Neuronal stem cell (in vitro differentiated cells): ENCODE data around the gene NIN.

ENCODE experiments used
- DNase-seq: peaks from one replicate; pipeline ENCODE4 v3.0.0-alpha.2; 2013; ENCODE audit warnings: low spot score
- H2AFZ ChIP-seq: one replicate; pipeline ENCODE4 v1.6.1; 2013; ENCODE audit warnings: mild to moderate bottlenecking, low read length, inconsistent platforms
- H2AK5ac ChIP-seq: 2 replicates; pipeline ENCODE4 v1.6.1; 2013; ENCODE audit warnings: low read depth, mild to moderate bottlenecking, inconsistent platforms, low read length, moderate library complexity, mixed read lengths
- H2BK120ac ChIP-seq: 2 replicates; pipeline ENCODE4 v1.6.1; 2013; ENCODE audit warnings: low read depth, mild to moderate bottlenecking, inconsistent platforms, low read length, moderate library complexity, mixed read lengths
- H2BK12ac ChIP-seq: one replicate; pipeline ENCODE4 v1.6.1; 2013; ENCODE audit warnings: low read length, inconsistent platforms
- H2BK15ac ChIP-seq: 2 replicates; pipeline ENCODE4 v1.6.1; 2013; ENCODE audit warnings: mild to moderate bottlenecking, low read length, inconsistent platforms, mixed read lengths
- H2BK5ac ChIP-seq: one replicate; pipeline ENCODE4 v1.6.1; 2013; ENCODE audit warnings: inconsistent platforms, mild to moderate bottlenecking, low read length, moderate library complexity
- H3K14ac ChIP-seq: one replicate; pipeline ENCODE4 v1.6.1; 2013; ENCODE audit warnings: low read length, inconsistent platforms
- H3K18ac ChIP-seq: 2 replicates; pipeline ENCODE4 v1.6.1; 2013; ENCODE audit warnings: low read length, inconsistent platforms
- H3K23ac ChIP-seq: 2 replicates; pipeline ENCODE4 v1.6.1; 2013; ENCODE audit warnings: low read depth, mild to moderate bottlenecking, mixed read lengths, low read length, inconsistent platforms; ENCODE audit not compliant: poor library complexity
- H3K27ac ChIP-seq: replicated peaks from 3 replicates; pipeline ENCODE4 v1.5.1; 2013; ENCODE audit warnings: low read length, inconsistent platforms
- H3K27me3 ChIP-seq, 3 experiments: 2 replicates each; pipeline ENCODE4 v1.6.1; 2013; ENCODE audit warnings: low read length in 3 of 3, mild to moderate bottlenecking in 2 of 3, inconsistent platforms in 1 of 3, low read depth in 1 of 3, mixed read lengths in 1 of 3, moderate library complexity in 1 of 3; ENCODE audit not compliant: control insufficient read depth in 3 of 3, insufficient read depth in 3 of 3
- H3K36me3 ChIP-seq, 2 donors: replicated peaks in 1 of 2; 2 replicates each; pipeline ENCODE4 v1.6.1; 2013; ENCODE audit warnings: low read length in 2 of 2; ENCODE audit not compliant: control insufficient read depth in 2 of 2, insufficient read depth in 2 of 2
- H3K4ac ChIP-seq: 2 replicates; pipeline ENCODE4 v1.6.1; 2013; ENCODE audit warnings: inconsistent platforms, mild to moderate bottlenecking, low read length, moderate library complexity
- H3K4me1 ChIP-seq, 2 donors: 1 replicate in 1 of 2; 2 replicates in 1 of 2; pipeline ENCODE4 v1.6.1; 2013; ENCODE audit warnings: low read length in 2 of 2, low read depth in 1 of 2; ENCODE audit not compliant: control insufficient read depth in 2 of 2, insufficient read depth in 1 of 2
- H3K4me2 ChIP-seq: one replicate; pipeline ENCODE4 v1.6.1; 2013; ENCODE audit warnings: mild to moderate bottlenecking, low read length, inconsistent platforms; ENCODE audit not compliant: insufficient read depth, poor library complexity, severe bottlenecking
- H3K4me3 ChIP-seq, 2 donors: 2 replicates each; pipeline ENCODE4 v1.5.1; 2013; ENCODE audit warnings: low read length in 2 of 2, mild to moderate bottlenecking in 2 of 2, inconsistent platforms in 1 of 2, moderate library complexity in 1 of 2
- H3K79me1 ChIP-seq: one replicate; pipeline ENCODE4 v1.6.1; 2013; ENCODE audit warnings: low read depth, mild to moderate bottlenecking, inconsistent platforms, low read length, moderate library complexity
- H3K9ac ChIP-seq: one replicate; pipeline ENCODE4 v1.6.1; 2013; ENCODE audit warnings: mild to moderate bottlenecking, low read depth, low read length, inconsistent platforms; ENCODE audit not compliant: poor library complexity
- H3K9me3 ChIP-seq, 2 donors: replicated peaks in 1 of 2; 2 replicates each; pipeline versions ENCODE3 to v1.6.1; 2013; ENCODE audit warnings: low read length in 2 of 2, mild to moderate bottlenecking in 2 of 2, inconsistent platforms in 1 of 2, low read depth in 1 of 2, mixed read lengths in 1 of 2, moderate library complexity in 1 of 2; ENCODE audit not compliant: control insufficient read depth in 2 of 2, insufficient read depth in 1 of 2
- H4K8ac ChIP-seq: one replicate; pipeline ENCODE4 v1.6.1; 2013; ENCODE audit warnings: low read depth, mild to moderate bottlenecking, inconsistent platforms, low read length, moderate library complexity
- H4K91ac ChIP-seq: one replicate; pipeline ENCODE4 v1.6.1; 2013; ENCODE audit warnings: low read length, low read depth, mild to moderate bottlenecking, inconsistent platforms; ENCODE audit not compliant: poor library complexity
- WGBS, 2 donors: extraction: QIAGEN DNeasy Blood & Tissue Kit; methylation state at CpG; one replicate each; pipeline ENCODE4 v1.1.7; 2013; ENCODE audit warnings: missing lambda C conversion rate in 2 of 2, mixed read lengths in 1 of 2; ENCODE audit not compliant: insufficient read length in 2 of 2, insufficient replicate concordance in 1 of 2; ENCODE audit errors: extremely low coverage in 2 of 2; 5-methylcytosine and 5-hydroxymethylcytosine counted together

Gene NIN

GRCh38 chr14:50864237-50864636 is 33.3 kb upstream of the NIN start:
- peaks cover 12 to 23% of the 10 kb centered on the region in 2 donors for H3K4me1 ChIP-seq
- H3K4ac ChIP-seq, result no peak overlapping the region
- H3K36me3 ChIP-seq, result no peaks in the 10 kb centered on the region
- no peak overlapping the region for H3K4me2 ChIP-seq
- no peak overlapping the region for H2AFZ ChIP-seq
- H3K18ac ChIP-seq, result no peak overlapping the region
- H3K27me3 ChIP-seq, result peaks cover 0 to 12% (median 0%) of the 10 kb centered on the region in 3 experiments
- no peak overlapping the region for H4K91ac ChIP-seq
- H2AK5ac ChIP-seq, result no peak overlapping the region
- no peak overlapping the region for H2BK12ac ChIP-seq
- no peak for DNase-seq
- no peak overlapping the region for H2BK15ac ChIP-seq
- H3K14ac ChIP-seq, result no peak overlapping the region
- H3K9ac ChIP-seq, result no peak overlapping the region
- H3K23ac ChIP-seq, result no peak overlapping the region
- H3K27ac ChIP-seq, result no peak overlapping the region
- H4K8ac ChIP-seq, result no peak overlapping the region
- H2BK5ac ChIP-seq, result no peak overlapping the region
- H3K9me3 ChIP-seq, result no peaks in the 10 kb centered on the region
- no peak overlapping the region for H2BK120ac ChIP-seq
- H3K4me3 ChIP-seq, result no peak overlapping the region
- H3K79me1 ChIP-seq, result no peaks in the 10 kb centered on the region

- no CpG with 5 or more reads among the region's 4 CpGs for WGBS, 2 donors
- no peak overlapping the region for H4K91ac ChIP-seq
These were observed 31.1 kb upstream of the NIN start for GRCh38 chr14:50862036-50862570.

GRCh38 chr14:50860478-50861086 is 29.6 kb upstream of the NIN start:
- H3K79me1 ChIP-seq, result no peaks in the 10 kb centered on the region
- peaks cover 0 to 5% (median 0%) of the 10 kb centered on the region in 3 experiments for H3K27me3 ChIP-seq
- no peak overlapping the region for H3K4ac ChIP-seq
- no peak overlapping the region for H2BK15ac ChIP-seq
- H3K36me3 ChIP-seq, result no peaks in the 10 kb centered on the region
- no peak overlapping the region for H3K23ac ChIP-seq
- H3K9ac ChIP-seq, result no peak overlapping the region
- peak overlapping the region; percentile 87 for H2AFZ ChIP-seq
- H4K8ac ChIP-seq, result no peak overlapping the region
- no peak overlapping the region for H2AK5ac ChIP-seq
- peak overlapping the region in 1 of 2 donors; percentile 38 for H3K4me3 ChIP-seq
- H2BK12ac ChIP-seq, result no peak overlapping the region
- H3K4me2 ChIP-seq, result no peak overlapping the region
- H3K9me3 ChIP-seq, result no peaks in the 10 kb centered on the region
- H3K27ac ChIP-seq, result no peak overlapping the region
- DNase-seq, result peak; percentile 78
- H2BK120ac ChIP-seq, result no peak overlapping the region
- H3K4me1 ChIP-seq, result peaks cover 13 to 23% of the 10 kb centered on the region in 2 donors
- no peak overlapping the region for H4K91ac ChIP-seq
- no CpG with 5 or more reads among the region's 6 CpGs for WGBS, 2 donors
- H3K18ac ChIP-seq, result no peak overlapping the region
- H3K14ac ChIP-seq, result no peak overlapping the region
- peak overlapping the region; percentile 1 for H2BK5ac ChIP-seq

More at GRCh38 chr14:50862036-50862570, 31.1 kb upstream of the NIN start:
- DNase-seq, result no peak
- H3K4me2 ChIP-seq, result no peak overlapping the region
- H3K4ac ChIP-seq, result no peak overlapping the region
- H3K36me3 ChIP-seq, result no peaks in the 10 kb centered on the region
- no peak overlapping the region for H2BK12ac ChIP-seq
- no peak overlapping the region for H2AK5ac ChIP-seq
- H3K9ac ChIP-seq, result no peak overlapping the region
- H3K9me3 ChIP-seq, result no peaks in the 10 kb centered on the region
- H3K27ac ChIP-seq, result no peak overlapping the region
- H3K79me1 ChIP-seq, result no peaks in the 10 kb centered on the region
- no peak overlapping the region for H3K14ac ChIP-seq
- H2BK15ac ChIP-seq, result no peak overlapping the region
- H3K27me3 ChIP-seq, result peaks cover 0 to 9% (median 0%) of the 10 kb centered on the region in 3 experiments
- no peak overlapping the region for H3K18ac ChIP-seq
- H3K4me3 ChIP-seq, result no peak overlapping the region
- H4K8ac ChIP-seq, result no peak overlapping the region
- H2AFZ ChIP-seq, result peak overlapping the region; percentile 10
- H3K4me1 ChIP-seq, result peaks cover 13 to 23% of the 10 kb centered on the region in 2 donors
- no peak overlapping the region for H2BK120ac ChIP-seq
- H2BK5ac ChIP-seq, result no peak overlapping the region
- H3K23ac ChIP-seq, result no peak overlapping the region

- no peak overlapping the region for H2BK12ac ChIP-seq
- H2AFZ ChIP-seq, result peak overlapping the region; percentile 87
- peak overlapping the region; percentile 65 for H3K27ac ChIP-seq
- H3K23ac ChIP-seq, result no peak overlapping the region
- H3K9ac ChIP-seq, result no peak overlapping the region
- no peak overlapping the region for H4K8ac ChIP-seq
- no peak overlapping the region for H3K4ac ChIP-seq
- H3K36me3 ChIP-seq, result no peaks in the 10 kb centered on the region
- no peak overlapping the region for H3K14ac ChIP-seq
- no peaks in the 10 kb centered on the region for H3K79me1 ChIP-seq
- H2AK5ac ChIP-seq, result no peak overlapping the region
- H3K4me3 ChIP-seq, result peak overlapping the region in 1 of 2 donors; percentile 38
- peak overlapping the region; percentile 1 for H2BK5ac ChIP-seq
- peaks cover 13 to 23% of the 10 kb centered on the region in 2 donors for H3K4me1 ChIP-seq
- H3K27me3 ChIP-seq, result peaks cover 0 to 5% (median 0%) of the 10 kb centered on the region in 3 experiments
- no peak for DNase-seq
- H3K9me3 ChIP-seq, result no peaks in the 10 kb centered on the region
- H3K18ac ChIP-seq, result peak overlapping the region; percentile 63
- no CpG with 5 or more reads among the region's 1 CpG for WGBS, 2 donors
- H4K91ac ChIP-seq, result no peak overlapping the region
- peak overlapping the region; percentile 47 for H2BK15ac ChIP-seq
- peak overlapping the region; percentile 28 for H3K4me2 ChIP-seq
- H2BK120ac ChIP-seq, result no peak overlapping the region
These were observed 28.3 kb upstream of the NIN start for GRCh38 chr14:50859296-50859624.
